ENCODE measurements around the gene INSL3.
"Not testable (repeated sequence)": the region's sequence is repeated elsewhere in the genome, so short reads cannot be mapped to it uniquely, and the experiment has no call there.

Gene INSL3

GRCh38 chr19:17798599-17798998, 22.7 kb downstream of the INSL3 start:
- H3K4me3 ChIP-seq (ENCODE audit: low read length); H3K36me3 ChIP-seq (ENCODE audit: control insufficient read depth, insufficient read depth, low read length); H3K9ac ChIP-seq (ENCODE audit: low read length); H3K27ac ChIP-seq (ENCODE audit: low read depth, low read length); H3K4me1 ChIP-seq (ENCODE audit: control insufficient read depth, insufficient read depth, low read length): not testable (repeated sequence)
- peaks cover 12% of the 10 kb centered on the region for H3K27me3 ChIP-seq (ENCODE audit: control insufficient read depth, insufficient read depth, low read length)

- Histone ChIP-seq H3K4me1 (ENCODE audit: control insufficient read depth, insufficient read depth, low read length) (no peaks in the 10 kb centered on the region), H3K27ac (ENCODE audit: low read depth, low read length) (no peak overlapping the region), H3K4me3 (ENCODE audit: low read length) (peak overlapping the region; percentile 2), H3K27me3 (ENCODE audit: control insufficient read depth, insufficient read depth, low read length) (peaks cover 12% of the 10 kb centered on the region), H3K9ac (ENCODE audit: low read length) (no peak overlapping the region), H3K36me3 (ENCODE audit: control insufficient read depth, insufficient read depth, low read length) (no peaks in the 10 kb centered on the region)
These were observed 23.7 kb downstream of the INSL3 start for GRCh38 chr19:17797424-17798201.

- Histone ChIP-seq H3K9ac (ENCODE audit: low read length) (no peak overlapping the region), H3K27ac (ENCODE audit: low read depth, low read length) (no peak overlapping the region), H3K27me3 (ENCODE audit: control insufficient read depth, insufficient read depth, low read length) (peaks cover 12% of the 10 kb centered on the region), H3K4me1 (ENCODE audit: control insufficient read depth, insufficient read depth, low read length) (no peaks in the 10 kb centered on the region), H3K4me3 (ENCODE audit: low read length) (no peak overlapping the region), H3K36me3 (ENCODE audit: control insufficient read depth, insufficient read depth, low read length) (no peaks in the 10 kb centered on the region)
These were observed 24.4 kb downstream of the INSL3 start for GRCh38 chr19:17796838-17797423.

- Histone ChIP-seq H3K36me3 (ENCODE audit: control insufficient read depth, insufficient read depth, low read length) (no peaks in the 10 kb centered on the region), H3K4me3 (ENCODE audit: low read length) (peak overlapping the region; percentile 61), H3K4me1 (ENCODE audit: control insufficient read depth, insufficient read depth, low read length) (no peaks in the 10 kb centered on the region), H3K27me3 (ENCODE audit: control insufficient read depth, insufficient read depth, low read length) (peaks cover 12% of the 10 kb centered on the region), H3K27ac (ENCODE audit: low read depth, low read length) (no peak overlapping the region), H3K9ac (ENCODE audit: low read length) (peak overlapping the region; percentile 72)
These were observed 25.1 kb downstream of the INSL3 start for GRCh38 chr19:17796013-17796837.

- H3K27me3 ChIP-seq (ENCODE audit: control insufficient read depth, insufficient read depth, low read length) = peaks cover 12% of the 10 kb centered on the region
- H3K4me1 ChIP-seq (ENCODE audit: control insufficient read depth, insufficient read depth, low read length) = no peaks in the 10 kb centered on the region
- H3K4me3 ChIP-seq (ENCODE audit: low read length) = peak overlapping the region; percentile 61
- H3K27ac ChIP-seq (ENCODE audit: low read depth, low read length) = no peak overlapping the region
- H3K36me3 ChIP-seq (ENCODE audit: control insufficient read depth, insufficient read depth, low read length) = no peaks in the 10 kb centered on the region
- H3K9ac ChIP-seq (ENCODE audit: low read length) = peak overlapping the region; percentile 72
These were observed 25.8 kb downstream of the INSL3 start for GRCh38 chr19:17795495-17795856.

- H3K27ac ChIP-seq (ENCODE audit: low read depth, low read length) = no peak within 1 kb of the TSS
- H3K9ac ChIP-seq (ENCODE audit: low read length) = peak within 1 kb of the TSS; percentile 72
- H3K36me3 ChIP-seq (ENCODE audit: control insufficient read depth, insufficient read depth, low read length) = no peaks in the 10 kb centered on the region
- H3K27me3 ChIP-seq (ENCODE audit: control insufficient read depth, insufficient read depth, low read length) = peaks cover 12% of the 10 kb centered on the region
- H3K4me3 ChIP-seq (ENCODE audit: low read length) = peak within 1 kb of the TSS; percentile 61
- no peaks in the 10 kb centered on the region for H3K4me1 ChIP-seq (ENCODE audit: control insufficient read depth, insufficient read depth, low read length)
These were observed 26.4 kb downstream of the INSL3 start, which contains the start of gene B3GNT3 for GRCh38 chr19:17794731-17795494. Gene B3GNT3, plus strand, starts transcription at chr19:17795138. Its CDS starts 12,670 bp downstream, at chr19:17807808.

GRCh38 chr19:17794412-17794730, 26.9 kb downstream of the INSL3 start:
- Histone ChIP-seq H3K27me3 (ENCODE audit: control insufficient read depth, insufficient read depth, low read length) (peaks cover 12% of the 10 kb centered on the region), H3K36me3 (ENCODE audit: control insufficient read depth, insufficient read depth, low read length) (no peaks in the 10 kb centered on the region), H3K4me1 (ENCODE audit: control insufficient read depth, insufficient read depth, low read length) (no peaks in the 10 kb centered on the region), H3K4me3 (ENCODE audit: low read length) (peak overlapping the region; percentile 61), H3K9ac (ENCODE audit: low read length) (no peak overlapping the region), H3K27ac (ENCODE audit: low read depth, low read length) (no peak overlapping the region)

- H3K4me3 ChIP-seq (ENCODE audit: low read length) = no peak overlapping the region
- H3K27me3 ChIP-seq (ENCODE audit: control insufficient read depth, insufficient read depth, low read length) = peaks cover 5% of the 10 kb centered on the region
- H3K36me3 ChIP-seq (ENCODE audit: control insufficient read depth, insufficient read depth, low read length) = no peaks in the 10 kb centered on the region
- no peak overlapping the region for H3K9ac ChIP-seq (ENCODE audit: low read length)
- H3K27ac ChIP-seq (ENCODE audit: low read depth, low read length) = no peak overlapping the region
- no peaks in the 10 kb centered on the region for H3K4me1 ChIP-seq (ENCODE audit: control insufficient read depth, insufficient read depth, low read length)
These were observed 31.1 kb downstream of the INSL3 start for GRCh38 chr19:17790059-17790780.

- H3K4me1 ChIP-seq (ENCODE audit: control insufficient read depth, insufficient read depth, low read length) = no peaks in the 10 kb centered on the region
- no peak overlapping the region for H3K27ac ChIP-seq (ENCODE audit: low read depth, low read length)
These were observed 32.7 kb downstream of the INSL3 start for GRCh38 chr19:17788632-17789031.

GRCh38 chr19:17787274-17787913, 33.9 kb downstream of the INSL3 start:
- H3K4me1 ChIP-seq (ENCODE audit: control insufficient read depth, insufficient read depth, low read length) = no peaks in the 10 kb centered on the region
- H3K36me3 ChIP-seq (ENCODE audit: control insufficient read depth, insufficient read depth, low read length) = no peaks in the 10 kb centered on the region
- H3K4me3 ChIP-seq (ENCODE audit: low read length) = no peak overlapping the region
- no peak overlapping the region for H3K9ac ChIP-seq (ENCODE audit: low read length)
- no peaks in the 10 kb centered on the region for H3K27me3 ChIP-seq (ENCODE audit: control insufficient read depth, insufficient read depth, low read length)
- H3K27ac ChIP-seq (ENCODE audit: low read depth, low read length) = no peak overlapping the region

More at GRCh38 chr19:17788632-17789031, 32.7 kb downstream of the INSL3 start:
- H3K27me3 ChIP-seq (ENCODE audit: control insufficient read depth, insufficient read depth, low read length) = no peaks in the 10 kb centered on the region
- H3K36me3 ChIP-seq (ENCODE audit: control insufficient read depth, insufficient read depth, low read length) = no peaks in the 10 kb centered on the region
- no peak overlapping the region for H3K4me3 ChIP-seq (ENCODE audit: low read length)
- H3K9ac ChIP-seq (ENCODE audit: low read length) = no peak overlapping the region

GRCh38 chr19:17784201-17785008, 36.9 kb downstream of the INSL3 start:
- H3K27me3 ChIP-seq (ENCODE audit: control insufficient read depth, insufficient read depth, low read length) = peaks cover 6% of the 10 kb centered on the region
- H3K4me3 ChIP-seq (ENCODE audit: low read length) = no peak overlapping the region
- no peak overlapping the region for H3K27ac ChIP-seq (ENCODE audit: low read depth, low read length)
- H3K4me1 ChIP-seq (ENCODE audit: control insufficient read depth, insufficient read depth, low read length) = no peaks in the 10 kb centered on the region
- no peak overlapping the region for H3K9ac ChIP-seq (ENCODE audit: low read length)
- no peaks in the 10 kb centered on the region for H3K36me3 ChIP-seq (ENCODE audit: control insufficient read depth, insufficient read depth, low read length)

All from rectal smooth muscle tissue (tissue), 1 donor.